Right cardiac atrium (tissue), 5 donors: ENCODE data around the gene TSPOAP1. TPM values are rescaled to one million over a fixed set of nuclear protein-coding genes. Genes with fewer than 3 reads are reported as not detected.

Experiments used
- ATAC-seq, 2 donors: fragments of 200-7000 bp; cut with Tn5 transposase; one replicate each; pipeline versions ENCODE4 v1.8.0 to v1.9.1; 2020; ENCODE audit warnings: moderate library complexity in 2 of 2, mild to moderate bottlenecking in 1 of 2
- DNase-seq, 3 donors: peaks; one replicate each; pipeline ENCODE4 v3.0.0-alpha.2; 2020
- H3K27ac ChIP-seq: one replicate; pipeline ENCODE4 v1.5.1; 2013; ENCODE audit warnings: mild to moderate bottlenecking, low read length, control low read depth, moderate library complexity
- H3K27me3 ChIP-seq: one replicate; pipeline ENCODE4 v1.6.1; 2013; ENCODE audit not compliant: control insufficient read depth, insufficient read depth
- H3K4me1 ChIP-seq: one replicate; pipeline ENCODE4 v1.6.1; 2013; ENCODE audit warnings: low read length; ENCODE audit not compliant: control insufficient read depth, insufficient read depth
- H3K4me3 ChIP-seq: one replicate; pipeline ENCODE4 v1.5.1; 2013; ENCODE audit warnings: low read length, control low read depth
- H3K9me3 ChIP-seq: one replicate; pipeline ENCODE4 v1.6.1; 2013; ENCODE audit warnings: low read length; ENCODE audit not compliant: control insufficient read depth
- WGBS: extraction: QIAGEN DNeasy Blood & Tissue Kit; methylation state at CpG from one replicate; pipeline ENCODE4 v1.1.7; 2013; 5-methylcytosine and 5-hydroxymethylcytosine counted together
- intact Hi-C, 4 donors: fragments of 100-400 bp; cut with DNase I; formaldehyde crosslinking; loops; one replicate each; pipeline versions ENCODE4 v1.11.0 to v1.14.0; 2022 to 2023
- polyA plus RNA-seq: library from polyadenylated mRNA; stranded (reverse); fragments of 200-250 nt; gene quantifications from one replicate; pipeline ENCODE4 v1.2.3, GENCODE V29; 2013
- total RNA-seq, 4 donors: library from RNA; stranded (reverse); fragmentation: NEBNext Ultra II Directional; extraction: Animal tissue kit (Norgen Biotek cat#: 25700); gene quantifications; one replicate each; pipeline ENCODE4 v1.2.1, GENCODE V29; 2021
- donor health status: healthy with polysubstance abuse.
- donor health status: DM: no; HTN: yes; CAD: no.
- donor health status: DM: no; HTN: no; CAD: no.
- donor health status: DM: no; HTN: yes; CAD: no; lungs with severe emphysema.
- donor health status: DM: yes; HTN: yes; CAD: no.

Gene TSPOAP1
- total and polyA plus RNA-seq, 5 donors: 7.0 to 21.5 (median 17.2) TPM

- peak overlapping the region; percentile 51 for H3K4me3 ChIP-seq
- H3K27me3 ChIP-seq: no peaks in the 10 kb centered on the region
- H3K27ac ChIP-seq: no peak overlapping the region
- ATAC-seq (peak; percentile 82), DNase-seq (peak; percentile 59 to 86 (median 83))
- no peaks in the 10 kb centered on the region for H3K4me1 ChIP-seq
- 6% methylated on average over 66 of the region's 66 CpGs for WGBS
- no peaks in the 10 kb centered on the region for H3K9me3 ChIP-seq
- intact Hi-C loops: no loop called here
Measured at GRCh38 chr17:58324409-58325288, 3.9 kb downstream of the TSPOAP1 start.

- intact Hi-C loops: no loop called here
- DNase-seq (no peak), ATAC-seq (no peak)
- Histone ChIP-seq H3K27me3 (no peaks in the 10 kb centered on the region), H3K4me1 (no peaks in the 10 kb centered on the region), H3K27ac (no peak overlapping the region), H3K4me3 (peak overlapping the region; percentile 51), H3K9me3 (no peaks in the 10 kb centered on the region)
- 17% methylated on average over 13 of the region's 13 CpGs for WGBS
Measured at GRCh38 chr17:58324056-58324408, 4.6 kb downstream of the TSPOAP1 start.

- ATAC-seq: no peak
- Histone ChIP-seq H3K27me3 (no peaks in the 10 kb centered on the region), H3K27ac (no peak overlapping the region), H3K9me3 (no peaks in the 10 kb centered on the region), H3K4me1 (no peaks in the 10 kb centered on the region), H3K4me3 (peak overlapping the region; percentile 51)
- intact Hi-C loops: no loop called here
- DNase-seq: no peak
- 57% methylated on average over 8 of the region's 8 CpGs for WGBS
Measured at GRCh38 chr17:58323366-58324055, 5.1 kb downstream of the TSPOAP1 start.

GRCh38 chr17:58322581-58323185 is 5.9 kb downstream of the TSPOAP1 start:
- H3K27me3 ChIP-seq: no peaks in the 10 kb centered on the region
- 94% methylated on average over 9 of the region's 9 CpGs for WGBS
- intact Hi-C loops: no loop called here
- no peak overlapping the region for H3K4me3 ChIP-seq
- ATAC-seq (no peak), DNase-seq (peak in 1 of 3 donors; percentile 32)
- H3K27ac ChIP-seq: no peak overlapping the region
- H3K9me3 ChIP-seq: no peaks in the 10 kb centered on the region
- H3K4me1 ChIP-seq: no peaks in the 10 kb centered on the region

GRCh38 chr17:58321571-58322525 is 6.7 kb downstream of the TSPOAP1 start:
- DNase-seq (no peak), ATAC-seq (no peak)
- 85% methylated on average over 18 of the region's 18 CpGs for WGBS
- Histone ChIP-seq H3K4me1 (no peaks in the 10 kb centered on the region), H3K27me3 (no peaks in the 10 kb centered on the region), H3K27ac (no peak overlapping the region), H3K9me3 (no peaks in the 10 kb centered on the region), H3K4me3 (no peak overlapping the region)
- intact Hi-C loops: no loop called here

- H3K27me3 ChIP-seq: no peaks in the 10 kb centered on the region
- ATAC-seq (no peak), DNase-seq (no peak)
- H3K4me3 ChIP-seq: no peak overlapping the region
- H3K9me3 ChIP-seq: no peaks in the 10 kb centered on the region
- H3K4me1 ChIP-seq: no peaks in the 10 kb centered on the region
- intact Hi-C loops: no loop called here
- WGBS: 88% methylated on average over 9 of the region's 9 CpGs
- H3K27ac ChIP-seq: no peak overlapping the region
Measured at GRCh38 chr17:58320570-58321323, 7.8 kb downstream of the TSPOAP1 start.

GRCh38 chr17:58320163-58320558 is 8.4 kb downstream of the TSPOAP1 start:
- Histone ChIP-seq H3K27me3 (no peaks in the 10 kb centered on the region), H3K4me1 (no peaks in the 10 kb centered on the region), H3K9me3 (no peaks in the 10 kb centered on the region), H3K4me3 (no peak overlapping the region), H3K27ac (no peak overlapping the region)
- ATAC-seq (no peak), DNase-seq (no peak)
- WGBS: 84% methylated on average over 7 of the region's 7 CpGs
- intact Hi-C loops: no loop called here

- H3K9me3 ChIP-seq: no peaks in the 10 kb centered on the region
- ATAC-seq: no peak
- H3K27me3 ChIP-seq: no peaks in the 10 kb centered on the region
- 69% methylated on average over 25 of the region's 25 CpGs for WGBS
- peak in 1 of 3 donors; percentile 11 for DNase-seq
- H3K4me1 ChIP-seq: no peaks in the 10 kb centered on the region
- intact Hi-C loops: loop anchor here in 2 of 4 donors (10.0 kb wide), 1 partner anchor 125 kb away; no protein-coding TSS in a partner anchor
- no peak overlapping the region for H3K4me3 ChIP-seq
- no peak overlapping the region for H3K27ac ChIP-seq
Measured at GRCh38 chr17:58319173-58320162, 9.1 kb downstream of the TSPOAP1 start.

- no peak for DNase-seq
- no peaks in the 10 kb centered on the region for H3K9me3 ChIP-seq
- H3K27ac ChIP-seq: no peak overlapping the region
- 78% methylated on average over 7 of the region's 7 CpGs for WGBS
- H3K4me1 ChIP-seq: no peaks in the 10 kb centered on the region
- no peak for ATAC-seq
- H3K27me3 ChIP-seq: no peaks in the 10 kb centered on the region
- intact Hi-C loops: loop anchor here in 2 of 4 donors (10.0 kb wide), 1 partner anchor 126 kb away; no protein-coding TSS in a partner anchor
- H3K4me3 ChIP-seq: no peak overlapping the region
Measured at GRCh38 chr17:58318627-58319172, 9.9 kb downstream of the TSPOAP1 start.
